ENCODE data around the gene CHAC1.

- TF ChIP-seq CTCF (conservative IDR thresholded peaks at IDR 0.05; ENCODE audit: low read length) (no peak), EZH2phosphoT487 (IDR thresholded peaks at IDR 0.05; ENCODE audit: borderline replicate concordance) (no peak)
Measured at GRCh38 chr15:40953713-40954074, 423 bp downstream of the CHAC1 start.
